ENCODE results near the gene C16orf78.

DNA sequence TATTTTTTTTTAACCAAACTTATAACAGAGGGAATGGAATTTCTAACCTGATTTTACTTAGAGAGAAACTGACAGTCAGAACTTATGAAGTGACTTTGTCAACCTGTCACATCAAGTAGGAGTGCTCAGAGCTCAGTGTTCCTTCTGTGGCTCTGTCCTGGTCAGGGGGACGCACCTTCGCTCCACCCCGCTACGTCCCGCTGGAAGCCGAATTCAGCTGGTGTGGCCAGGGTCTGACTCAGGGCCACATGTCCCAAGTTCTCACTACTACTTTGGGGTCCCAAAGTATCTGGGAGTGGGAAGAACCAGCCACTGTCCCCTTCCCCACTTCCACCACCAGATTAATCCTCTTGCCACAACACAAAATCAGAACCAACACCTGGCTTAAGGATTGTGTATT lies 51.4 kb downstream of the C16orf78 start:
- no peak for TF ChIP-seq BHLHE40 (IDR thresholded peaks at IDR 0.05; ENCODE audit: low read depth, low read length)
- no peak for TF ChIP-seq POLR2A (IDR thresholded peaks at IDR 0.05; ENCODE audit: low read depth, low read length)
- TF ChIP-seq CEBPB (IDR thresholded peaks at IDR 0.05; ENCODE audit: low read depth, low read length): no peak
- TF ChIP-seq, protein P1, sequence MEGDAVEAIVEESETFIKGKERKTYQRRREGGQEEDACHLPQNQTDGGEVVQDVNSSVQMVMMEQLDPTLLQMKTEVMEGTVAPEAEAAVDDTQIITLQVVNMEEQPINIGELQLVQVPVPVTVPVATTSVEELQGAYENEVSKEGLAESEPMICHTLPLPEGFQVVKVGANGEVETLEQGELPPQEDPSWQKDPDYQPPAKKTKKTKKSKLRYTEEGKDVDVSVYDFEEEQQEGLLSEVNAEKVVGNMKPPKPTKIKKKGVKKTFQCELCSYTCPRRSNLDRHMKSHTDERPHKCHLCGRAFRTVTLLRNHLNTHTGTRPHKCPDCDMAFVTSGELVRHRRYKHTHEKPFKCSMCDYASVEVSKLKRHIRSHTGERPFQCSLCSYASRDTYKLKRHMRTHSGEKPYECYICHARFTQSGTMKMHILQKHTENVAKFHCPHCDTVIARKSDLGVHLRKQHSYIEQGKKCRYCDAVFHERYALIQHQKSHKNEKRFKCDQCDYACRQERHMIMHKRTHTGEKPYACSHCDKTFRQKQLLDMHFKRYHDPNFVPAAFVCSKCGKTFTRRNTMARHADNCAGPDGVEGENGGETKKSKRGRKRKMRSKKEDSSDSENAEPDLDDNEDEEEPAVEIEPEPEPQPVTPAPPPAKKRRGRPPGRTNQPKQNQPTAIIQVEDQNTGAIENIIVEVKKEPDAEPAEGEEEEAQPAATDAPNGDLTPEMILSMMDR (conservative IDR thresholded peaks at IDR 0.05; ENCODE audit: low read depth, low read length): no peak
- TF ChIP-seq, protein P2, sequence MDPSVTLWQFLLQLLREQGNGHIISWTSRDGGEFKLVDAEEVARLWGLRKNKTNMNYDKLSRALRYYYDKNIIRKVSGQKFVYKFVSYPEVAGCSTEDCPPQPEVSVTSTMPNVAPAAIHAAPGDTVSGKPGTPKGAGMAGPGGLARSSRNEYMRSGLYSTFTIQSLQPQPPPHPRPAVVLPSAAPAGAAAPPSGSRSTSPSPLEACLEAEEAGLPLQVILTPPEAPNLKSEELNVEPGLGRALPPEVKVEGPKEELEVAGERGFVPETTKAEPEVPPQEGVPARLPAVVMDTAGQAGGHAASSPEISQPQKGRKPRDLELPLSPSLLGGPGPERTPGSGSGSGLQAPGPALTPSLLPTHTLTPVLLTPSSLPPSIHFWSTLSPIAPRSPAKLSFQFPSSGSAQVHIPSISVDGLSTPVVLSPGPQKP (IDR thresholded peaks at IDR 0.05; ENCODE audit: borderline replicate concordance, low read depth, low read length): no peak
- TF ChIP-seq NFE2L2 (IDR thresholded peaks at IDR 0.05; ENCODE audit: low read depth, low read length): no peak
- no peak for TF ChIP-seq CHD1 (IDR thresholded peaks at IDR 0.05; ENCODE audit: low read depth, low read length)
- TF ChIP-seq MAFK (IDR thresholded peaks at IDR 0.05; ENCODE audit: low read depth, low read length): no peak
- no peak for TF ChIP-seq RAD21 (IDR thresholded peaks at IDR 0.05; ENCODE audit: low read length)
